ENCODE results near the gene TMEM273.
A peak's percentile ranks its signal among the peaks of the same experiment; 100 is the strongest.

Gene TMEM273

GRCh38 chr10:49107887-49108267 is 80.3 kb downstream of the TMEM273 start:
- no peak overlapping the region for H3K4me3 ChIP-seq (ENCODE audit: low read depth, low read length)
- DNase-seq (ENCODE audit: low read depth) = no peak
- no peak for TF ChIP-seq CTCF (IDR thresholded peaks at IDR 0.05; ENCODE audit: control insufficient read depth, extremely low read depth, insufficient read depth)

- H3K4me3 ChIP-seq (ENCODE audit: low read depth, low read length) = no peak overlapping the region
- TF ChIP-seq CTCF (IDR thresholded peaks at IDR 0.05; ENCODE audit: control insufficient read depth, extremely low read depth, insufficient read depth) = no peak
- DNase-seq (ENCODE audit: low read depth) = peak; percentile 1
These were observed 80.9 kb downstream of the TMEM273 start for GRCh38 chr10:49107111-49107886.

- TF ChIP-seq CTCF (IDR thresholded peaks at IDR 0.05; ENCODE audit: control insufficient read depth, extremely low read depth, insufficient read depth) = no peak
- H3K4me3 ChIP-seq (ENCODE audit: low read depth, low read length) = no peak overlapping the region
- peak; percentile 15 for DNase-seq (ENCODE audit: low read depth)
These were observed 81.7 kb downstream of the TMEM273 start for GRCh38 chr10:49106451-49106850.

GRCh38 chr10:49105076-49105475 is 83.1 kb downstream of the TMEM273 start:
- DNase-seq (ENCODE audit: low read depth) = no peak
- H3K4me3 ChIP-seq (ENCODE audit: low read depth, low read length) = no peak overlapping the region
- TF ChIP-seq CTCF (IDR thresholded peaks at IDR 0.05; ENCODE audit: control insufficient read depth, extremely low read depth, insufficient read depth) = no peak
